ENCODE measurements around the gene SLC44A2. TPM values are rescaled to one million over a fixed set of nuclear protein-coding genes. Genes with fewer than 3 reads are reported as not detected.

The SLC44A2 gene
- total RNA-seq, 4 donors from 2014 or later, result 34.3 to 51.7 (median 41.5) TPM

DNA sequence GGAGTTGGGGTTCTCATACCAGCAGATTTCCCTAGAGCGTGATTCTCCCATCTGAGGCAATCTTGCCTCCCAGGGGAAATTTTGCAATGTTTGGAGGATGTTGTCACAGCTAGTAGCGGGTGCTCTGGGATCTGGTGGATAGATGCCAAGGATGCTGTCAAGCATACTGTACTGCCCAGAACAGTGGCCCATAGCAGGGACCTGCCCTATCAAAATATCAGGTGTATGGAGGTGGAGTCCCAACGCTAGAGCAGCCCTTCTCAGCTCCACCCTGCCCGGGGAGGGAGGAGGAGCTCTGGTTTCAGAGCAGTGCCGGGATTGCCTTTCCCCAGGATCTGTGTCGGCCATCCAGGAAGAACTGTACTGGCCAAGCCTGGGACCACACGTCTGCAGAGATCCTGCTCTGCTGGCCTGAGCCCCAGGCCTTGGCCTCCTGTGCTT lies 65.0 kb downstream of the SLC44A2 start:
- Histone ChIP-seq H3K27me3 (no peaks in the 10 kb centered on the region), H3K36me3 (peaks cover 0 to 76% of the 10 kb centered on the region in 2 donors), H3K9me3 (no peaks in the 10 kb centered on the region), H3K4me3 (no peak overlapping the region), H3K27ac (no peak overlapping the region), H3K4me1 (peaks cover 0 to 5% (median 2%) of the 10 kb centered on the region in 3 donors)
- TF ChIP-seq POLR2AphosphoS5 (IDR thresholded peaks at IDR 0.05) (peak; percentile 16), EP300 (IDR thresholded peaks at IDR 0.05) (no peak)
- TF ChIP-seq, protein P1, sequence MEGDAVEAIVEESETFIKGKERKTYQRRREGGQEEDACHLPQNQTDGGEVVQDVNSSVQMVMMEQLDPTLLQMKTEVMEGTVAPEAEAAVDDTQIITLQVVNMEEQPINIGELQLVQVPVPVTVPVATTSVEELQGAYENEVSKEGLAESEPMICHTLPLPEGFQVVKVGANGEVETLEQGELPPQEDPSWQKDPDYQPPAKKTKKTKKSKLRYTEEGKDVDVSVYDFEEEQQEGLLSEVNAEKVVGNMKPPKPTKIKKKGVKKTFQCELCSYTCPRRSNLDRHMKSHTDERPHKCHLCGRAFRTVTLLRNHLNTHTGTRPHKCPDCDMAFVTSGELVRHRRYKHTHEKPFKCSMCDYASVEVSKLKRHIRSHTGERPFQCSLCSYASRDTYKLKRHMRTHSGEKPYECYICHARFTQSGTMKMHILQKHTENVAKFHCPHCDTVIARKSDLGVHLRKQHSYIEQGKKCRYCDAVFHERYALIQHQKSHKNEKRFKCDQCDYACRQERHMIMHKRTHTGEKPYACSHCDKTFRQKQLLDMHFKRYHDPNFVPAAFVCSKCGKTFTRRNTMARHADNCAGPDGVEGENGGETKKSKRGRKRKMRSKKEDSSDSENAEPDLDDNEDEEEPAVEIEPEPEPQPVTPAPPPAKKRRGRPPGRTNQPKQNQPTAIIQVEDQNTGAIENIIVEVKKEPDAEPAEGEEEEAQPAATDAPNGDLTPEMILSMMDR (IDR thresholded peaks at IDR 0.05), result no peak
- ATAC-seq, result peak; percentile 23
- WGBS, 2 donors (ENCODE audit: low coverage in 1 of 2), result 0% methylated on average over 1 of the region's 7 CpGs; no CpG with 5 or more reads in 1 of the 2 donors

DNA sequence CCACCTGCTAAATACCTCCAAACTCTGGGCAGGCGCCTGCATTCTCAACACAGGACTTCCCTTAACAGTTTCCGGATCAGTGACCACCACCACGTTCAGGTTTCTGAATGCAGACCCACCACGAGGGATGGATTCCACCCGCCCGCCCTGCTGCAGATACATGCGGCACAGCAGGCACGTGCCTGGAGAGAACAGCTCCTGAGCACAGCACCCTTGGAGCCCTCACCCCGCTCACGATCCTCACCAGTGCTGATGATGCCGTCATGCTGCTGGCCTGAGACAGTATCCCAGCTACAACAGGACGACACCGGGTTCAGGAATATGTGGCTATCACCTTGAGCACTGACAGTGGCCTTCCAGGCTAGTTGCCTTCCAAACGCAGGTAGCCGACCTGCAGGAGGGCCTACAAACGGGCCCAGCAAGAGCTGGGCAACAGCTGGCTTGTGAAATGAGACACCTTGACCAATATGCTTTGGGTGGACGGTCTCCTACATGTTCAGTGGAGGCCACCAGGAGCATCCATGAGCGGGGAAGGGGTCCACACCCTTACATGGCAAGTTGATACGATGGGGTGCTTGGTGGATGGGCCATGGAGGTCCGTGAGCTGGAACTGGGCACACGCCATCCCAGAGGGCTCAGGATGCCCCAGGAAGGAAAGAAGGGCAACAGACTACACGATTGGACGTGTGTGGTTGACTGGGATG lies 66.0 kb downstream of the SLC44A2 start:
- TF ChIP-seq EP300 (IDR thresholded peaks at IDR 0.05) (no peak), POLR2A (IDR thresholded peaks at IDR 0.05) (no peak), POLR2AphosphoS5 (IDR thresholded peaks at IDR 0.05) (no peak)
- TF ChIP-seq, protein P1 (IDR thresholded peaks at IDR 0.05), result no peak
- Histone ChIP-seq H3K36me3 (peaks cover 0 to 66% of the 10 kb centered on the region in 2 donors), H3K27me3 (no peaks in the 10 kb centered on the region), H3K4me3 (no peak overlapping the region), H3K9me3 (no peaks in the 10 kb centered on the region), H3K4me1 (peaks cover 0 to 15% (median 4%) of the 10 kb centered on the region in 3 donors), H3K27ac (no peak overlapping the region)
- no peak for ATAC-seq
- 73 to 100% methylated on average over 2 to 5 of the region's 23 CpGs for WGBS, 2 donors (ENCODE audit: low coverage in 1 of 2)

DNA sequence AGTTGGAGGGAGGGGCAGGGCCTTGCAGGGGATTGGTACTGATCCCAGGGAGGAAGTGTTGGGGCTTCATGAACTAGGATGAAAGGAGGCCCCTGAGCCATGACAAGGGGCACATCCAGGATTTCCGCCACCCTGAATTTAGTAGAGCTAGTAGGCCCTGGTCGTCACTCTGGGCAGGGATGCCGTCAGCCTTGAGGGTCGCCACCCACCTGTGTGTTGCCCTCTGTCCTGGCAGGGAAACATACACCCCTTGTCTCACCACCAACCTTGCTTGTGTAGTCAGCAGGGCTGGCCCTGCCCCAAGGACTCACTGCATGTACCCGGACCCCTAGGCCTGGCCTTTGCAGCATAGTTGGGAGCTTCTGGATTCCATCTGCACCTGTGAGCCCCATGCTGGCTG lies 66.5 kb downstream of the SLC44A2 start:
- no peak for ATAC-seq
- Histone ChIP-seq H3K27ac (no peak overlapping the region), H3K4me1 (peaks cover 0 to 17% (median 4%) of the 10 kb centered on the region in 3 donors), H3K4me3 (no peak overlapping the region), H3K27me3 (no peaks in the 10 kb centered on the region), H3K36me3 (peaks cover 0 to 60% of the 10 kb centered on the region in 2 donors), H3K9me3 (no peaks in the 10 kb centered on the region)
- no peak for TF ChIP-seq EP300 (IDR thresholded peaks at IDR 0.05)
- TF ChIP-seq POLR2A (IDR thresholded peaks at IDR 0.05), result no peak
- TF ChIP-seq, protein P1 (IDR thresholded peaks at IDR 0.05), result no peak
- TF ChIP-seq POLR2AphosphoS5 (IDR thresholded peaks at IDR 0.05), result no peak
- WGBS, 2 donors (ENCODE audit: low coverage in 1 of 2), result 76 to 96% methylated on average over 2 to 3 of the region's 5 CpGs

DNA sequence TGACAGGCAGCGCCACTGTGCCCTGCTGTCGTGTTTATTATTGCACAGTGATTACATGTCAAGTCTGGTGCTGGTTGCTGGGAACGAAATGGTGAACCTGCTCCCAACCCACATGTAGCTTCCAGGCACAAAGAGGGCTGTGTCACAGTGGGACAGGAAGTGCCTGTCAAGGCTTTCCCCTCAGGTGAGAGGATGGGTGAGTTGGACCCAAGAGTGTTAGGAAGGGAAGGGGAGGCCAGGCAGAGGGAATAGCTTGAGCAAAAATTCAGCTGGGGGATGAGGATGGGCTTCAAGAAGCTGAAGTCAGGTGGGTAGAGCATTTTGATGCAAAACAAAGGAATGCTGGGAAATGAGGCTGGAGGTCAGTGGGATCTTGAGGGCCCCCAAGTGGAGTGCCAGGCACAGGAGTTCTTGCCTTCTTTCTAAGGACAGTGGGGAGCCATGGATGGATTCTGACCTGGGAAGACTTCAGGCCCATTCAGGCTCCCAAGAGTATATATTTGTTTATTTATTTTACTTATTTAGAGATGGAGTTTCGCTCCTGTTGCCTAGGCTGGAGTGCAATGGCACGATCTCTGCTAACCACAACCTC lies 67.4 kb downstream of the SLC44A2 start:
- 80 to 83% methylated on average over 2 to 4 of the region's 5 CpGs for WGBS, 2 donors (ENCODE audit: low coverage in 1 of 2)
- Histone ChIP-seq H3K27ac (no peak overlapping the region), H3K9me3 (no peaks in the 10 kb centered on the region), H3K27me3 (no peaks in the 10 kb centered on the region), H3K4me1 (peaks cover 0 to 17% (median 4%) of the 10 kb centered on the region in 3 donors), H3K4me3 (no peak overlapping the region), H3K36me3 (peaks cover 0 to 52% of the 10 kb centered on the region in 2 donors)
- TF ChIP-seq POLR2AphosphoS5 (IDR thresholded peaks at IDR 0.05) (no peak), POLR2A (IDR thresholded peaks at IDR 0.05) (no peak), EP300 (IDR thresholded peaks at IDR 0.05) (no peak)
- TF ChIP-seq, protein P1 (IDR thresholded peaks at IDR 0.05), result no peak
- no peak for ATAC-seq

Other genes with a start within 250 kb of the SLC44A2 start
- gene TYK2, start 245.0 kb upstream of the SLC44A2 start, total RNA-seq, result 10 to 100 TPM; 40.8 to 77.2 (median 53.9) TPM
- gene CDC37, start 222.0 kb upstream of the SLC44A2 start, total RNA-seq, result 100 to 1,000 TPM; 144 to 177 (median 162) TPM
- 10 to 100 TPM in 2 of 4 donors, 1 to 10 TPM in 2; 7.3 to 22.5 (median 10.0) TPM for gene PDE4A, start 205.0 kb upstream of the SLC44A2 start, total RNA-seq
- gene KEAP1, start 122.2 kb upstream of the SLC44A2 start, total RNA-seq, result 10 to 100 TPM; 62.1 to 80.3 (median 69.8) TPM
- 1 to 10 TPM in 1 of 4 donors, not detected in 3; 1.1 TPM for gene S1PR5, start 108.1 kb upstream of the SLC44A2 start, total RNA-seq
- 10 to 100 TPM; 18.4 to 35.6 (median 24.9) TPM for gene ATG4D, start 81.6 kb upstream of the SLC44A2 start, total RNA-seq
- gene KRI1, start 59.5 kb upstream of the SLC44A2 start, total RNA-seq, result 10 to 100 TPM; 16.0 to 28.0 (median 20.1) TPM
- gene CDKN2D, start 56.6 kb upstream of the SLC44A2 start, total RNA-seq, result 10 to 100 TPM in 2 of 4 donors, 1 to 10 TPM in 2; 5.4 to 15.9 (median 10.6) TPM
- gene AP1M2, start 38.2 kb upstream of the SLC44A2 start, total RNA-seq, result 10 to 100 TPM in 1 of 4 donors, not detected in 3; 13.2 TPM
- gene ILF3, start 28.8 kb downstream of the SLC44A2 start, total RNA-seq, result 100 to 1,000 TPM in 3 of 4 donors, 10 to 100 TPM in 1; 67.2 to 128 (median 120) TPM
- gene QTRT1, start 75.9 kb downstream of the SLC44A2 start, total RNA-seq, result 10 to 100 TPM; 19.6 to 36.6 (median 22.7) TPM
- gene DNM2, start 92.5 kb downstream of the SLC44A2 start, total RNA-seq, result 100 to 1,000 TPM in 2 of 4 donors, 10 to 100 TPM in 2; 79.1 to 115 (median 96.8) TPM
- gene TMED1, start 210.7 kb downstream of the SLC44A2 start, total RNA-seq, result 10 to 100 TPM; 15.4 to 36.9 (median 31.7) TPM
- gene C19orf38, start 222.9 kb downstream of the SLC44A2 start, total RNA-seq, result 1 to 10 TPM in 2 of 4 donors, under 1 TPM in 1, not detected in 1; 0.89 to 3.1 (median 2.1) TPM
- 10 to 100 TPM; 17.0 to 37.1 (median 18.8) TPM for gene CARM1, start 246.0 kb downstream of the SLC44A2 start, total RNA-seq

Data from gastroesophageal sphincter (tissue), 4 donors.